Common myeloid progenitor, CD34-positive (primary cell): ENCODE measurements around the gene TRIO.

Source experiments
- CTCF ChIA-PET: fragments of 350-600 bp; sonication (Branson Sonifier 250); formaldehyde crosslinking; loops from one replicate; lab custom pipeline; 2021; ENCODE audit warnings: antibody characterized with exemption; lab: Charles Lee
- POLR2A ChIA-PET: fragments of 350-600 bp; sonication (Branson Sonifier 250); formaldehyde crosslinking; loops from one replicate; lab custom pipeline; 2021; ENCODE audit warnings: antibody characterized with exemption; lab: Charles Lee
- DNase-seq, 3 donors: peaks; one replicate each; pipeline versions ENCODE4 v3.0.0 to v3.0.0-alpha.2; 2013
- H3K27ac ChIP-seq, 2 experiments: 1 replicate in 1 of 2; 2 replicates in 1 of 2; pipeline ENCODE4 v1.7.0; 2013; ENCODE audit warnings: inconsistent platforms in 2 of 2, low read length in 2 of 2, mild to moderate bottlenecking in 2 of 2, low read depth in 1 of 2, moderate library complexity in 1 of 2; ENCODE audit not compliant: severe bottlenecking in 2 of 2, insufficient read depth in 1 of 2, poor library complexity in 1 of 2
- H3K27me3 ChIP-seq, 5 experiments: replicated peaks in 2 of 5; 1 replicate in 3 of 5; 2 replicates in 2 of 5; pipeline versions ENCODE4 v1.6.1 to v1.7.0; 2013; ENCODE audit warnings: low read length in 4 of 5, mild to moderate bottlenecking in 2 of 5, moderate library complexity in 2 of 5, inconsistent platforms in 1 of 5; ENCODE audit not compliant: insufficient read depth in 5 of 5, control insufficient read depth in 4 of 5
- H3K36me3 ChIP-seq, 4 experiments: 1 replicate in 2 of 4; 2 replicates in 2 of 4; pipeline versions ENCODE4 v1.6.1 to v1.7.0; 2013; ENCODE audit warnings: low read length in 3 of 4, control low read depth in 1 of 4, mild to moderate bottlenecking in 1 of 4; ENCODE audit not compliant: control insufficient read depth in 4 of 4, insufficient read depth in 4 of 4
- H3K4me1 ChIP-seq, 4 experiments: 1 replicate in 3 of 4; 2 replicates in 1 of 4; pipeline versions ENCODE4 v1.6.1 to v1.7.1; 2013; ENCODE audit warnings: low read length in 3 of 4, mild to moderate bottlenecking in 3 of 4, control low read depth in 1 of 4, inconsistent platforms in 1 of 4, moderate library complexity in 1 of 4; ENCODE audit not compliant: control insufficient read depth in 4 of 4, insufficient read depth in 4 of 4; ENCODE audit errors: control extremely low read depth in 1 of 4
- H3K4me3 ChIP-seq, 7 experiments: 1 replicate in 4 of 7; 2 replicates in 3 of 7; pipeline versions ENCODE4 v1.5.1 to v1.7.0; 2013; ENCODE audit warnings: mild to moderate bottlenecking in 7 of 7, low read length in 6 of 7, moderate library complexity in 6 of 7, inconsistent platforms in 2 of 7, low read depth in 2 of 7, control low read depth in 1 of 7; ENCODE audit not compliant: insufficient read depth in 4 of 7, control insufficient read depth in 1 of 7; ENCODE audit errors: extremely low read depth in 1 of 7
- H3K9me3 ChIP-seq, 5 experiments: 1 replicate in 4 of 5; 2 replicates in 1 of 5; pipeline versions ENCODE4 v1.6.1 to v1.7.1; 2013; ENCODE audit warnings: low read length in 4 of 5, mild to moderate bottlenecking in 2 of 5, inconsistent platforms in 1 of 5, low read depth in 1 of 5, moderate library complexity in 1 of 5; ENCODE audit not compliant: control insufficient read depth in 4 of 5, insufficient read depth in 2 of 5; ENCODE audit errors: control extremely low read depth in 1 of 5
- WGBS: methylation state at CpG from one replicate; pipeline ENCODE4 v1.1.5; 2013; ENCODE audit not compliant: insufficient coverage; 5-methylcytosine and 5-hydroxymethylcytosine counted together

The TRIO gene

GRCh38 chr5:14286007-14286406, 142.9 kb downstream of the TRIO start:
- WGBS = 67% methylated on average over 3 of the region's 3 CpGs
- ChIA-PET POLR2A (no interaction called here), CTCF (interaction anchor here (1.1 kb wide), 1 partner anchor 16 kb away, joined by 3 read pairs; no protein-coding TSS in a partner anchor)
- no peak for DNase-seq
- H3K27ac ChIP-seq = no peak overlapping the region
- H3K4me3 ChIP-seq = no peak overlapping the region
- peaks cover 0 to 44% (median 28%) of the 10 kb centered on the region in 4 experiments for H3K36me3 ChIP-seq
- H3K4me1 ChIP-seq = no peaks in the 10 kb centered on the region
- no peaks in the 10 kb centered on the region for H3K27me3 ChIP-seq
- H3K9me3 ChIP-seq = no peaks in the 10 kb centered on the region

- H3K4me1 ChIP-seq = no peaks in the 10 kb centered on the region
- ChIA-PET CTCF (interaction anchor here (1.1 kb wide), 1 partner anchor 17 kb away, joined by 3 read pairs; no protein-coding TSS in a partner anchor), POLR2A (no interaction called here)
- H3K9me3 ChIP-seq = no peaks in the 10 kb centered on the region
- H3K4me3 ChIP-seq = no peak overlapping the region
- no peaks in the 10 kb centered on the region for H3K27me3 ChIP-seq
- 97% methylated on average over 15 of the region's 17 CpGs for WGBS
- peaks cover 0 to 44% (median 27%) of the 10 kb centered on the region in 4 experiments for H3K36me3 ChIP-seq
- DNase-seq = no peak
- no peak overlapping the region for H3K27ac ChIP-seq
Observed at GRCh38 chr5:14286574-14287421, 143.7 kb downstream of the TRIO start.

- CTCF ChIA-PET = interaction anchor here (1.0 kb wide), 1 partner anchor 183 kb away, joined by 4 read pairs; no protein-coding TSS in a partner anchor
- no peaks in the 10 kb centered on the region for H3K27me3 ChIP-seq
- H3K4me1 ChIP-seq = no peaks in the 10 kb centered on the region
- no peak overlapping the region for H3K27ac ChIP-seq
- H3K9me3 ChIP-seq = no peaks in the 10 kb centered on the region
- 95% methylated on average over 9 of the region's 12 CpGs for WGBS
- no peak overlapping the region for H3K4me3 ChIP-seq
- H3K36me3 ChIP-seq = peaks cover 17 to 68% (median 41%) of the 10 kb centered on the region in 4 experiments
- DNase-seq = no peak
- POLR2A ChIA-PET = no interaction called here
Observed at GRCh38 chr5:14292766-14293658, 149.9 kb downstream of the TRIO start.

GRCh38 chr5:14295610-14296009, 152.5 kb downstream of the TRIO start:
- POLR2A ChIA-PET = no interaction called here
- no peaks in the 10 kb centered on the region for H3K9me3 ChIP-seq
- DNase-seq = no peak
- no peaks in the 10 kb centered on the region for H3K27me3 ChIP-seq
- no peaks in the 10 kb centered on the region for H3K4me1 ChIP-seq
- CTCF ChIA-PET = interaction anchor here (1.5 kb wide), 1 partner anchor 26 kb away, joined by 4 read pairs; no protein-coding TSS in a partner anchor
- WGBS = 100% methylated on average over 5 of the region's 5 CpGs
- H3K4me3 ChIP-seq = no peak overlapping the region
- H3K27ac ChIP-seq = no peak overlapping the region
- H3K36me3 ChIP-seq = peaks cover 22 to 74% (median 37%) of the 10 kb centered on the region in 4 experiments

- no peaks in the 10 kb centered on the region for H3K4me1 ChIP-seq
- H3K27ac ChIP-seq = no peak overlapping the region
- ChIA-PET CTCF (interaction anchor here (1.1 to 1.7 kb wide), 3 partner anchors 17 to 188 kb away, joined by 3 to 5 read pairs (median 4); no protein-coding TSS in a partner anchor), POLR2A (interaction anchor here (0.6 to 0.7 kb wide), 2 partner anchors 29 to 1318 kb away, joined by 3 to 5 read pairs; no protein-coding TSS in a partner anchor)
- no peaks in the 10 kb centered on the region for H3K9me3 ChIP-seq
- no peak overlapping the region for H3K4me3 ChIP-seq
- no peaks in the 10 kb centered on the region for H3K27me3 ChIP-seq
- H3K36me3 ChIP-seq = peaks cover 24 to 76% (median 30%) of the 10 kb centered on the region in 4 experiments
- WGBS = 98% methylated on average over 14 of the region's 14 CpGs
- no peak for DNase-seq
Observed at GRCh38 chr5:14296533-14297331, 153.6 kb downstream of the TRIO start.

- no peaks in the 10 kb centered on the region for H3K4me1 ChIP-seq
- ChIA-PET CTCF (interaction anchor here (1.6 to 1.7 kb wide), 2 partner anchors 18 to 189 kb away, joined by 4 to 5 read pairs; no protein-coding TSS in a partner anchor), POLR2A (no interaction called here)
Observed at GRCh38 chr5:14297697-14298096, 154.6 kb downstream of the TRIO start.

More at GRCh38 chr5:14297697-14298096, 154.6 kb downstream of the TRIO start:
- no peaks in the 10 kb centered on the region for H3K9me3 ChIP-seq
- no peak overlapping the region for H3K4me3 ChIP-seq
- 98% methylated on average over 6 of the region's 9 CpGs for WGBS
- H3K27me3 ChIP-seq = no peaks in the 10 kb centered on the region
- H3K27ac ChIP-seq = no peak overlapping the region
- H3K36me3 ChIP-seq = peaks cover 23 to 77% (median 29%) of the 10 kb centered on the region in 4 experiments
- DNase-seq = no peak
